Measurements from ENCODE around the gene ZC3H6.

Gene ZC3H6

GRCh38 chr2:112275311-112275886 is at the start of gene ZC3H6:
Gene ZC3H6 (plus strand): TSS chr2:112275597. CDS start chr2:112275995, 398 bp downstream.
- DNase-seq: peak; percentile 95 to 97

- no peak for DNase-seq
These were observed 46.0 kb upstream of the ZC3H6 start for GRCh38 chr2:112229348-112229747.

- DNase-seq: no peak
These were observed 45.0 kb upstream of the ZC3H6 start for GRCh38 chr2:112230371-112230770.

GRCh38 chr2:112239862-112240261 is 35.5 kb upstream of the ZC3H6 start:
- DNase-seq: no peak

GRCh38 chr2:112242384-112242783 is 33.0 kb upstream of the ZC3H6 start:
- DNase-seq: no peak

GRCh38 chr2:112243233-112243632 is 32.2 kb upstream of the ZC3H6 start:
- no peak for DNase-seq

GRCh38 chr2:112244854-112245253 is 30.5 kb upstream of the ZC3H6 start:
- no peak for DNase-seq

- DNase-seq: no peak
These were observed 24.1 kb upstream of the ZC3H6 start for GRCh38 chr2:112251271-112251670.

GRCh38 chr2:112253261-112253815 is 22.1 kb upstream of the ZC3H6 start:
- no peak for DNase-seq

GRCh38 chr2:112254466-112255240 is 20.7 kb upstream of the ZC3H6 start, which contains the start of gene ZC3H8:
Gene ZC3H8 (minus strand): TSS chr2:112255042. CDS start chr2:112254981, 61 bp downstream.
- DNase-seq: peak; percentile 58 to 93

- DNase-seq: no peak
These were observed 19.5 kb upstream of the ZC3H6 start for GRCh38 chr2:112255875-112256274.

- DNase-seq: no peak
These were observed 18.7 kb upstream of the ZC3H6 start for GRCh38 chr2:112256654-112257053.

- no peak for DNase-seq
These were observed 17.8 kb upstream of the ZC3H6 start for GRCh38 chr2:112257575-112257974.

GRCh38 chr2:112259509-112260294 is 15.7 kb upstream of the ZC3H6 start:
- DNase-seq: peak; percentile 14 to 75

- DNase-seq: no peak
These were observed 15.1 kb upstream of the ZC3H6 start for GRCh38 chr2:112260295-112260625.

- no peak for DNase-seq
These were observed 12.5 kb upstream of the ZC3H6 start for GRCh38 chr2:112262876-112263275.

GRCh38 chr2:112268547-112268946 is 6.8 kb upstream of the ZC3H6 start:
- DNase-seq: no peak

GRCh38 chr2:112272669-112273068 is 2.7 kb upstream of the ZC3H6 start:
- DNase-seq: no peak

GRCh38 chr2:112273349-112273748 is 2.0 kb upstream of the ZC3H6 start:
- no peak for DNase-seq

GRCh38 chr2:112275887-112276773 is 733 bp downstream of the ZC3H6 start:
- DNase-seq: peak; percentile 66 to 83

- DNase-seq: no peak
These were observed 1.6 kb downstream of the ZC3H6 start for GRCh38 chr2:112276954-112277353.

- no peak for DNase-seq
These were observed 2.3 kb downstream of the ZC3H6 start for GRCh38 chr2:112277596-112278220.
